Heart left ventricle (tissue), 13 donors: ENCODE measurements around the gene ALPG.

Experiments
- POLR2A ChIP-seq, 2 donors: fragments of 450-650 bp; IDR thresholded peaks; one replicate each; pipeline ENCODE4 v1.6.1; 2017; ENCODE audit warnings: antibody characterized with exemption in 2 of 2, mild to moderate bottlenecking in 2 of 2, moderate library complexity in 2 of 2
- TF ChIP-seq, protein P1 (sequence below), 12 donors: fragments of 200-600 bp; sonication (generic) in 4 of 12; IDR thresholded peaks; one replicate each; pipeline versions ENCODE4 v1.5.0 to v1.8.0; 2018 to 2022; ENCODE audit warnings: antibody characterized with exemption in 12 of 12, mild to moderate bottlenecking in 5 of 12
- donor health status: ischemic (EF 13 %, LVEDD 7.1; RV severe dilation, severe dysfunction).
- donor health status: DM: no; HTN: yes; CAD: no.
- donor health status: DM: no; HTN: no; CAD: no.
- donor health status: ischemic (EF 25% LVEDD 6.9; RV normal size, moderate dysfunction).
- donor health status: ischemic (EF 25% LVEDD 5.7; RV mildly dilated, moderate dysfunction).
- donor health status: ischemic (EF 35%, LVEDD 5.7; RV mildly dilated, moderate dysfunction).
- donor health status: nonischemic (EF 11% LVEDD 7.7; RV severe dilation, severe dysfunction).
- donor health status: DM: yes; HTN: yes; CAD: no.
- donor health status: PGD.
- donor health status: ischemic (EF 29% LVEDD 5.4; RV normal size, mild dysfunction).
- donor health status: nonischemic (EF 23%, LVEDD 6.1; RV moderate dilation, normal function).

DNA sequence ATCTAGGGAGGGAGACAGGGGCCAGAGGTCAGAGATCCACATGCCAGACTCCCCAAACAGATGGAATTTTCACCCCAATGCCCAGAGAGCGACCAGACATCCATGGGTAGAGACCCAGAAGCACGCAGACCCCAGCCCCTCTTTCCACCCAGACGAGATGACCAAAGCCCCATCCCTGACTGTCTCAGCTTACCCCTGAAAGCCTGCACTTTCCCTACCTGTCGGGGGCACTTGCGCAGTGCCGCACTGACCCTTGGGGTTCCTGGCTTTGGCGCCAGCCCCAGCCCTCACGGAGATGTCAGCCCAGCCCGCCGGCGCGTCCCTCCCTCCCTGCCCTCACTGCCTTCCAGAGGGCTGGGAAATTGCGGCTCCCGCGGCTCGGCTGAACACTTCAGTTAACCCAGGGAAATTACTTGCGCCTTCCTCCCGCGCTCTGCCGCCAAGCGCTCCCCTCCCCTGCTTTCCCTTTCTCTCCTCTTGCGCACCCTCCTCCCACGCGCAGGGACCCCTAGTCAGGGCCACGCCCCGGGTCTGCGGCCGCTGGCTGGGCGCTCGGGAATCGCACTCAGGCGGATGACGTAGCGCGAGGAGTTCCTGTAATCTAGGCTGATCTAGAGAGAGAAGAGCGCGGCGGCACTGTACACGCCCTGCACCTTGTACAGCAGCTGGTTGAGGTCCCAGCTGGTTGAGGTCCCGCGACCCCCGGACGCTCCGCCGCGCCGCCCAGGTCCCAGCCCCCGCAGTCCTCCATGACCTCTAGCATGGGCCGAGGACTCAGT, 12.0 kb downstream of the ALPG start:
- TF ChIP-seq, protein P1, sequence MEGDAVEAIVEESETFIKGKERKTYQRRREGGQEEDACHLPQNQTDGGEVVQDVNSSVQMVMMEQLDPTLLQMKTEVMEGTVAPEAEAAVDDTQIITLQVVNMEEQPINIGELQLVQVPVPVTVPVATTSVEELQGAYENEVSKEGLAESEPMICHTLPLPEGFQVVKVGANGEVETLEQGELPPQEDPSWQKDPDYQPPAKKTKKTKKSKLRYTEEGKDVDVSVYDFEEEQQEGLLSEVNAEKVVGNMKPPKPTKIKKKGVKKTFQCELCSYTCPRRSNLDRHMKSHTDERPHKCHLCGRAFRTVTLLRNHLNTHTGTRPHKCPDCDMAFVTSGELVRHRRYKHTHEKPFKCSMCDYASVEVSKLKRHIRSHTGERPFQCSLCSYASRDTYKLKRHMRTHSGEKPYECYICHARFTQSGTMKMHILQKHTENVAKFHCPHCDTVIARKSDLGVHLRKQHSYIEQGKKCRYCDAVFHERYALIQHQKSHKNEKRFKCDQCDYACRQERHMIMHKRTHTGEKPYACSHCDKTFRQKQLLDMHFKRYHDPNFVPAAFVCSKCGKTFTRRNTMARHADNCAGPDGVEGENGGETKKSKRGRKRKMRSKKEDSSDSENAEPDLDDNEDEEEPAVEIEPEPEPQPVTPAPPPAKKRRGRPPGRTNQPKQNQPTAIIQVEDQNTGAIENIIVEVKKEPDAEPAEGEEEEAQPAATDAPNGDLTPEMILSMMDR (IDR thresholded peaks at IDR 0.05), result no peak
- TF ChIP-seq POLR2A (IDR thresholded peaks at IDR 0.05), result no peak
